GM21529 (cell line): ENCODE data around the gene ANKHD1.
"Not testable (repeated sequence)": the region's sequence is repeated elsewhere in the genome, so short reads cannot be mapped to it uniquely, and the experiment has no call there.

Experiments
- ATAC-seq: cut with Tn5 transposase; IDR thresholded peaks from one replicate; pipeline ENCODE4 v1.9.1; 2021; ENCODE audit not compliant: unreplicated experiment

The ANKHD1 gene

GRCh38 chr5:140420226-140420570, 18.6 kb downstream of the ANKHD1 start:
- ATAC-seq = no peak

GRCh38 chr5:140420665-140421361, 19.2 kb downstream of the ANKHD1 start:
- no peak for ATAC-seq

GRCh38 chr5:140421375-140421774, 19.7 kb downstream of the ANKHD1 start:
- not testable (repeated sequence) for ATAC-seq

- ATAC-seq = no peak
Observed at GRCh38 chr5:140423609-140424008, 22.0 kb downstream of the ANKHD1 start.

- no peak for ATAC-seq
Observed at GRCh38 chr5:140424135-140424534, 22.5 kb downstream of the ANKHD1 start.

GRCh38 chr5:140427726-140428125, 26.1 kb downstream of the ANKHD1 start:
- ATAC-seq = not testable (repeated sequence)

GRCh38 chr5:140429724-140430123, 28.1 kb downstream of the ANKHD1 start:
- ATAC-seq = no peak

GRCh38 chr5:140432212-140432611, 30.6 kb downstream of the ANKHD1 start:
- no peak for ATAC-seq

GRCh38 chr5:140432916-140433315, 31.3 kb downstream of the ANKHD1 start:
- no peak for ATAC-seq

- not testable (repeated sequence) for ATAC-seq
Observed at GRCh38 chr5:140457368-140457767, 55.7 kb downstream of the ANKHD1 start.

- no peak for ATAC-seq
Observed at GRCh38 chr5:140466981-140467742, 65.5 kb downstream of the ANKHD1 start.

- no peak for ATAC-seq
Observed at GRCh38 chr5:140468188-140468587, 66.6 kb downstream of the ANKHD1 start.

- no peak for ATAC-seq
Observed at GRCh38 chr5:140469259-140469658, 67.6 kb downstream of the ANKHD1 start.

- no peak for ATAC-seq
Observed at GRCh38 chr5:140480310-140481014, 78.8 kb downstream of the ANKHD1 start.

- no peak for ATAC-seq
Observed at GRCh38 chr5:140481758-140482157, 80.1 kb downstream of the ANKHD1 start.

GRCh38 chr5:140483055-140483454, 81.4 kb downstream of the ANKHD1 start:
- ATAC-seq = no peak

- not testable (repeated sequence) for ATAC-seq
Observed at GRCh38 chr5:140488141-140488540, 86.5 kb downstream of the ANKHD1 start.

- ATAC-seq = no peak
Observed at GRCh38 chr5:140488914-140489313, 87.3 kb downstream of the ANKHD1 start.

GRCh38 chr5:140497897-140498296, 96.3 kb downstream of the ANKHD1 start:
- ATAC-seq = no peak

- ATAC-seq = no peak
Observed at GRCh38 chr5:140498591-140498990, 97.0 kb downstream of the ANKHD1 start.

GRCh38 chr5:140502834-140503233, 101.2 kb downstream of the ANKHD1 start:
- no peak for ATAC-seq

GRCh38 chr5:140509898-140510297, 108.3 kb downstream of the ANKHD1 start:
- no peak for ATAC-seq
